Pancreas (tissue), 10 donors: Measurements from ENCODE around the gene PEX16. TPM values are rescaled to one million over a fixed set of nuclear protein-coding genes. Genes with fewer than 3 reads are reported as not detected.

Source experiments
- ATAC-seq, 4 donors: fragments of 200-7000 bp; cut with Tn5 transposase; one replicate each; pipeline versions ENCODE4 v1.8.0 to v1.9.1; 2020; ENCODE audit warnings: mild to moderate bottlenecking in 4 of 4, moderate library complexity in 4 of 4
- DNase-seq, 6 donors: peaks; one replicate each; pipeline ENCODE4 v3.0.0-alpha.2; 2020
- FAIRE-seq: peaks from 2 replicates; lab custom pipeline; 2012; peaks lifted over from hg19 to GRCh38; lab: Jason Lieb, UNC
- H3K27ac ChIP-seq, 4 donors: fragments of 200-600 bp; sonication (generic); 1 replicate in 3 of 4; 2 replicates in 1 of 4; pipeline versions ENCODE4 v1.5.0 to v1.8.0; 2020
- H3K27me3 ChIP-seq, 4 donors: fragments of 200-600 bp; one replicate each; pipeline ENCODE4 v1.8.0; 2021
- H3K36me3 ChIP-seq, 3 donors: fragments of 200-600 bp; sonication (generic) in 1 of 3; one replicate each; pipeline versions ENCODE4 v1.5.0 to v1.8.0; 2020 to 2021
- H3K4me1 ChIP-seq, 3 donors: fragments of 200-600 bp; one replicate each; pipeline ENCODE4 v1.8.0; 2021
- H3K4me3 ChIP-seq, 4 donors: fragments of 200-600 bp; sonication (generic) in 2 of 4; one replicate each; pipeline versions ENCODE4 v1.5.0 to v1.8.0; 2020 to 2021
- H3K9me3 ChIP-seq, 4 donors: fragments of 200-600 bp; one replicate each; pipeline ENCODE4 v1.8.0; 2021
- WGBS, 2 donors: extraction: QIAGEN DNeasy Blood & Tissue Kit; methylation state at CpG; one replicate each; pipeline ENCODE4 v1.1.7; 2013; 5-methylcytosine and 5-hydroxymethylcytosine counted together
- intact Hi-C, 3 donors: fragments of 100-400 bp; cut with DNase I; formaldehyde crosslinking; loops; one replicate each; pipeline versions ENCODE4 v1.11.1 to v1.14.2; 2022
- polyA plus RNA-seq, 2 donors: library from polyadenylated mRNA; stranded (reverse); fragments of 200-250 nt; gene quantifications; one replicate each; pipeline ENCODE4 v1.2.3, GENCODE V29; 2013
- total RNA-seq, 6 donors: library from RNA; stranded (reverse); fragmentation: NEBNext Ultra II Directional in 4 of 6; extraction: Animal tissue kit (Norgen Biotek cat#: 25700) in 4 of 6; gene quantifications; one replicate each; pipeline versions ENCODE4 v1.2.1 to v1.2.4, GENCODE V29; 2021 to 2023
- TF ChIP-seq, protein P1 (sequence below), 4 donors: fragments of 200-600 bp; sonication (generic) in 3 of 4; IDR thresholded peaks; one replicate each; pipeline versions ENCODE4 v1.5.0 to v1.8.0; 2021; ENCODE audit warnings: antibody characterized with exemption in 4 of 4
- donor health status: healthy with polysubstance abuse.
- donor health status: DM: no; HTN: no; CAD: no; lungs with moderate emphysema.
- donor health status: DM: no; HTN: no; CAD: no.
- donor health status: control.
- donor health status: control.
- donor health status: Bipolar disorder and iron deficiency.
- donor health status: DM: yes; HTN: yes; CAD: no.
- donor health status: DM: no; HTN: no; CAD: no.
- donor health status: DM: no; HTN: no; CAD: no.
- donor health status: DM: yes; HTN: yes; CAD: no.

The PEX16 gene
- total and polyA plus RNA-seq, 8 donors, result 18.6 to 44.3 (median 25.7) TPM

DNA sequence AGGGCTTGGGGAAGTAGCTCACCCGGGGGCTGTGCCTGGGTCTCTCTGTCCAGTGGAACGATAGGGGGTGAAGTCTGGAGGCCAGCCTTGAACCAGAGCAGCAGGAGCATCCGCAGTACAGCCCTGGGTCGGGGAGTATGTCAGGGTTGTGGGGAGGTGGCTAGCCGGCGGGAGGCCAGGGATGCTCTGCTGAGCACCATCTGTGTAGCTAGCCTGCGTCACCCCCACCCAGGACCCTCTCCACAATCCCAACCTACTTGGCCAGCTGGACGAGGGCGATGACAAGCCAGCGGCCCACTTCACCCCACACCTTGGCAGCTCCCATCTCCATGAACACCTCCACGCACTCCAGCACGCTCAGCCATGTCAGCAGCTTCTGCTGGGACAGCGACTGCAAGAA lies 2.2 kb downstream of the PEX16 start:
- Histone ChIP-seq H3K4me3 (no peak overlapping the region), H3K27ac (no peak overlapping the region), H3K9me3 (no peaks in the 10 kb centered on the region), H3K4me1 (peaks cover 7 to 10% (median 9%) of the 10 kb centered on the region in 3 donors), H3K27me3 (no peaks in the 10 kb centered on the region), H3K36me3 (peaks cover 2 to 32% (median 24%) of the 10 kb centered on the region in 3 donors)
- 80 to 83% methylated on average over 13 of the region's 13 CpGs for WGBS, 2 donors
- DNase-seq (peak in 2 of 6 donors; percentile 29 to 68), ATAC-seq (no peak), FAIRE-seq (no peak)
- TF ChIP-seq, protein P1, sequence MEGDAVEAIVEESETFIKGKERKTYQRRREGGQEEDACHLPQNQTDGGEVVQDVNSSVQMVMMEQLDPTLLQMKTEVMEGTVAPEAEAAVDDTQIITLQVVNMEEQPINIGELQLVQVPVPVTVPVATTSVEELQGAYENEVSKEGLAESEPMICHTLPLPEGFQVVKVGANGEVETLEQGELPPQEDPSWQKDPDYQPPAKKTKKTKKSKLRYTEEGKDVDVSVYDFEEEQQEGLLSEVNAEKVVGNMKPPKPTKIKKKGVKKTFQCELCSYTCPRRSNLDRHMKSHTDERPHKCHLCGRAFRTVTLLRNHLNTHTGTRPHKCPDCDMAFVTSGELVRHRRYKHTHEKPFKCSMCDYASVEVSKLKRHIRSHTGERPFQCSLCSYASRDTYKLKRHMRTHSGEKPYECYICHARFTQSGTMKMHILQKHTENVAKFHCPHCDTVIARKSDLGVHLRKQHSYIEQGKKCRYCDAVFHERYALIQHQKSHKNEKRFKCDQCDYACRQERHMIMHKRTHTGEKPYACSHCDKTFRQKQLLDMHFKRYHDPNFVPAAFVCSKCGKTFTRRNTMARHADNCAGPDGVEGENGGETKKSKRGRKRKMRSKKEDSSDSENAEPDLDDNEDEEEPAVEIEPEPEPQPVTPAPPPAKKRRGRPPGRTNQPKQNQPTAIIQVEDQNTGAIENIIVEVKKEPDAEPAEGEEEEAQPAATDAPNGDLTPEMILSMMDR (IDR thresholded peaks at IDR 0.05), result no peak
- intact Hi-C loops, result loop anchor here in 1 of 3 donors (10.0 kb wide), 1 partner anchor 51 kb away; no protein-coding TSS in a partner anchor

DNA sequence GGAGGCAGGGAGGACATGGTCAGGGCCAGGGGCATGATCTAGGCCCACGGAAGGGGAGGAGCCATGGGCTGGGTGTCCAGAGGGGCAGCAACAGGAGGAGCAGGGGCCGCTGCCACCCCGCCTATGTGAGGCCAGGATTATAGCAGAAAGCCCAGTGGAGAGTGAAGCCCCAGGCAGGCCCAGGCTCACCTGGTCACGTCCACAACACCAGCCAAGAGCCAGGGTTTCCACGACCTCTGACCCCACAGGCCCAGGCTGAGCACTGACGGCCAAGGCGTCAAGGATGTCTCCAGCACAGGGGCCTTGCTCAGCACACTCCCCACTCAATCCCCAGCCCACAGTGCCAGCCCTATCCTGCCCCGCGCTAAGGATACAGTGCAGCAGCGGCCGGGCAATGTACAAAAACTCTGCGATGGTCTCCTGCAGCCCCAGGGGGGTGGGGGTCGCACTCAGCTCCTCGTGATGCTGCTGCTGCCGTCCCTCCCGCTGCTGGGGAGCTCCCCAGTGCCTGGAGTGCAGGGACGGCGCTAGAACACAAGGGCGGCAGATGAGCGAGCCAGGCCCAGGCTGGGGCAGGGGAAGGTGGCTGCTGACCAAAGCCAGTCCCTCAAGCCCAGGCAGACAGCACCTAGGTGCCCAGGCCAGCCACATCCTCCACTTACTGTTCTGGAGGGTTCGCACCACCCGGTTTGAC lies 3.6 kb downstream of the PEX16 start:
- ATAC-seq, result no peak
- 83% methylated on average over 22 of the region's 22 CpGs for WGBS, 2 donors
- DNase-seq, result peak in 2 of 6 donors; percentile 35 to 66

DNA sequence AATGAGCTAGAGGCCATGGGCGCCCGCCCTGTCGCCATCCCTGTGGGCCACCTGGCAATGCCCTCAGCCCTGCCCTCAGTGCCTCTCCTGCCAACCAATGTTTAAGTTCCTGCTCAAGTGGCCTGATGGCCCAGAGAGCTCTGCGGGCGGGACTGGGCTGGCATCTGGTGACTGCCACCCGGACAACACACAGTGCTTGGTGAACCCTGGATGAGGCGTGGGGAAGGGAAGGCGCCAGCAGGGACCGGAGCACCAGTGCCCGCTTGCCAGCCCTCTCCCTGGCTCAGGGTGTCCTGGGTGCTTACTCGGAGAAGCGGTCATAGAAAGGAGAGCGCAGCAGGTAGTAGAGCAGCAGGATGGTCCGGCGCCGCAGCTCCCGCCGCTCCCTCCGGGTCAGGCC lies 4.2 kb downstream of the PEX16 start:
- H3K36me3 ChIP-seq, result peaks cover 4 to 35% (median 32%) of the 10 kb centered on the region in 3 donors
- no peak for FAIRE-seq
- no peak for DNase-seq
- 93 to 97% methylated on average over 19 of the region's 19 CpGs for WGBS, 2 donors
- TF ChIP-seq, protein P1 (IDR thresholded peaks at IDR 0.05), result no peak
- H3K4me3 ChIP-seq, result no peak overlapping the region
- peaks cover 7 to 11% (median 9%) of the 10 kb centered on the region in 3 donors for H3K4me1 ChIP-seq
- no peak overlapping the region for H3K27ac ChIP-seq
- no peak for ATAC-seq
- H3K27me3 ChIP-seq, result no peaks in the 10 kb centered on the region
- intact Hi-C loops, result loop anchor here in 1 of 3 donors (10.0 kb wide), 1 partner anchor 49 kb away; no protein-coding TSS in a partner anchor
- H3K9me3 ChIP-seq, result no peaks in the 10 kb centered on the region

More for the DNA sequence above, 3.6 kb downstream of the PEX16 start:
- intact Hi-C loops, result loop anchor here in 1 of 3 donors (10.0 kb wide), 1 partner anchor 49 kb away; no protein-coding TSS in a partner anchor
- Histone ChIP-seq H3K27ac (no peak overlapping the region), H3K4me3 (no peak overlapping the region), H3K27me3 (no peaks in the 10 kb centered on the region), H3K36me3 (peaks cover 4 to 35% (median 32%) of the 10 kb centered on the region in 3 donors), H3K4me1 (peaks cover 7 to 10% (median 9%) of the 10 kb centered on the region in 3 donors), H3K9me3 (no peaks in the 10 kb centered on the region)
- TF ChIP-seq, protein P1 (IDR thresholded peaks at IDR 0.05), result no peak
- no peak for FAIRE-seq

DNA sequence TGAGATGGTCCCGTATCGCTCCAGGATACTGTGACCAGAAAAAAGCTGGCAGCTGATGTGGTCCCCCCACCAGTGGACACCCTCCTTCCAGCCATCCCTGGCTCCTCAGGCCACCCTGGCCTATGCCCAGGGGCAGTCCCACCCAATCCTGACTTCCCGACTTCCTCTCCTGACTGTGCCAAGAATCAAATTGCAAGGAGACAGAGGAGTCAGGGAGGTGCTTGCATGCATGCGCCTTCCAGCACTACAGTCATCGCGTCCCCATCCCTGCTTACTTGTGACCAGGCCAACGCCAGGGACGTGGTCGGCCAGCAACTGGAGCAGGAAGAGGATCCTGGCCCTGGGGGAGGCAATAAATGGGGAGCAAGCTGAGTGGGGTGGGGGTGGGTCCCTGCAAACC lies 7.1 kb downstream of the PEX16 start:
- WGBS, 2 donors, result 89 to 91% methylated on average over 9 of the region's 9 CpGs
- TF ChIP-seq, protein P1 (IDR thresholded peaks at IDR 0.05), result no peak
- DNase-seq (peak in 1 of 6 donors; percentile 38), FAIRE-seq (no peak), ATAC-seq (no peak)
- Histone ChIP-seq H3K4me3 (no peak overlapping the region), H3K9me3 (no peaks in the 10 kb centered on the region), H3K4me1 (peaks cover 12 to 20% (median 19%) of the 10 kb centered on the region in 3 donors), H3K27ac (no peak overlapping the region), H3K36me3 (peaks cover 4 to 35% (median 32%) of the 10 kb centered on the region in 3 donors), H3K27me3 (no peaks in the 10 kb centered on the region)
- intact Hi-C loops, result loop anchor here in 1 of 3 donors (10.0 kb wide), 1 partner anchor 46 kb away; no protein-coding TSS in a partner anchor
